Activated T-cell treated with anti-CD3 and anti-CD28 coated beads, Interleukin-2, amount 50 U/mL, for 24 hours (primary cell): ENCODE results near the gene ARPC4.

Experiments used
- DNase-seq: peaks from one replicate; pipeline ENCODE4 v3.0.0-alpha.2; 2020
- H3K27ac Mint-ChIP-seq: 2 replicates; pipeline ENCODE4 v1.8.0; 2020; ENCODE audit warnings: mild to moderate bottlenecking, mixed read lengths
- H3K27me3 Mint-ChIP-seq: 2 replicates; pipeline ENCODE4 v1.8.0; 2020; ENCODE audit warnings: mixed read lengths
- H3K36me3 Mint-ChIP-seq: 2 replicates; pipeline ENCODE4 v1.8.0; 2020; ENCODE audit warnings: low read depth, mixed read lengths
- H3K4me1 Mint-ChIP-seq: 2 replicates; pipeline ENCODE4 v1.8.0; 2020; ENCODE audit warnings: low read depth, mixed read lengths
- H3K4me3 Mint-ChIP-seq: 2 replicates; pipeline ENCODE4 v1.8.0; 2020; ENCODE audit warnings: mild to moderate bottlenecking, moderate library complexity, mixed read lengths
- H3K9me3 Mint-ChIP-seq: 2 replicates; pipeline ENCODE4 v1.8.0; 2020; ENCODE audit warnings: mixed read lengths

The ARPC4 gene

DNA sequence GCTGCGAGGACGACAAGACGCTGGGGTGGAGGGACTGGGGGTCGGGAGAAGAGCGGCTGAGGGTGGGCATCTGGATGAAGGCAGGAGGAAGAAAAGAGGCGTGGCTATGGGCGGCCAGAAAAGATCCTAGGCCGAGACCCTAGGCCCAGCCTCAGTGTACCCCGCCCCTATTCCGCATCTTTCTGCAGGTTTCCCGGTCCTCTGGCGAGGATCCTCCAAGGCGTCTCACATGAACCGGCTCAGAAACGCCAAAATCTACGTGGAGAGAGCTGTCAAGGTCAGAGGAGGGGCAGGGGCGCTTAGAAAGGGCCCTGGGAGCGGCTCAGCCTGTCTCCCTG, 17.5 kb downstream of the ARPC4 start:
- H3K36me3 Mint-ChIP-seq: peaks cover 72% of the 10 kb centered on the region
- H3K27me3 Mint-ChIP-seq: no peaks in the 10 kb centered on the region
- H3K4me1 Mint-ChIP-seq: peaks cover 41% of the 10 kb centered on the region
- no peak for DNase-seq
- peak overlapping the region; percentile 75 for H3K27ac Mint-ChIP-seq
- peak overlapping the region; percentile 39 for H3K4me3 Mint-ChIP-seq
- H3K9me3 Mint-ChIP-seq: no peaks in the 10 kb centered on the region

DNA sequence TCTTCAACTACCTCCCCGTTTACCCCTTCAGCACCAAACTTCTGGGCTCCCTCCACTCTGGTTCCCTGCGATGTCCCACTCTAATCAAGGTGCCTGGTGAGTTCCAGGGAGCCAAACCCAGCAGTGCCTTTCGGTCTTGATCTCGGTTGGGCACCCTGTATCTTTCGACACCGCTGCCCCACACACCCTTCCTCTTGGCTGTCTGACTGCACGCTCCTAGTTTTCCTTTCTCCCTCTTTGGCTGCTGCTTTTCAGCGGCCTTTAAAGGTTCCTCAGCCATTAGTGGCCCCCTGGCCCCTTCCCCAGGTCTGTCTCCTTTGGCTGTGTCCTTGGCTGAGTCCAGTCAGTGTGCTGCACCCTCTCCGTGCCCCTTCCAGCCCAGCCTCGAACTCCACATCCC, 18.0 kb downstream of the ARPC4 start:
- Mint-ChIP-seq H3K36me3 (peaks cover 68% of the 10 kb centered on the region), H3K4me1 (peaks cover 41% of the 10 kb centered on the region), H3K27me3 (no peaks in the 10 kb centered on the region), H3K4me3 (peak overlapping the region; percentile 39), H3K27ac (peak overlapping the region; percentile 75), H3K9me3 (no peaks in the 10 kb centered on the region)
- no peak for DNase-seq

DNA sequence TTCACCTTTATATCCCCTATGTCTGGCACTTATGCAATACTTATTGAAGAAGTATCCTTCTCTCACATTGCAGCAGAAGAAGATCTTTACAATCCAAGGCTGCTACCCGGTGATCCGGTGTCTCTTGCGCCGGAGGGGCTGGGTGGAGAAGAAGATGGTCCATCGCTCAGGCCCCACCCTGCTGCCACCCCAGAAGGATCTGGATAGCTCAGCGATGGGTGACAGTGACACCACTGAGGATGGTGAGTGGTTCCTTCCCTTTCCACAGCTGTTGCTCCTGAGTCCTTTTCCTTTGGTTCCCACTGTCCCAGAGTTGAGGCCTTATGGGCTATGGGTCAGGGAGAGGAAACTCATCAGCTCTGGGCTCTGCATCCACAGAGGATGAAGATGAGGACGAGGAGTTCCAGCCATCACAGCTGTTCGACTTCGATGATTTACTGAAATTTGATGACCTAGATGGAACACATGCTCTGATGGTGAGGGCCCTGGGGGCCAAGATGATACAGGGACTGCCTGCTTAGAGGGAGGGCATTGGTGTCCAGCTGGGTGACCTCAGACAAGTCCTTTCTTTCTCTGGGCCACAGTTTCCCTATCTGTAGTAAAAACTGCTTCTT, 20.1 kb downstream of the ARPC4 start:
- DNase-seq: no peak
- Mint-ChIP-seq H3K9me3 (no peaks in the 10 kb centered on the region), H3K27me3 (no peaks in the 10 kb centered on the region), H3K27ac (peak overlapping the region; percentile 26), H3K4me3 (no peak overlapping the region), H3K4me1 (peaks cover 26% of the 10 kb centered on the region), H3K36me3 (peaks cover 54% of the 10 kb centered on the region)

- no peaks in the 10 kb centered on the region for H3K9me3 Mint-ChIP-seq
- peaks cover 2% of the 10 kb centered on the region for H3K4me1 Mint-ChIP-seq
- no peak overlapping the region for H3K4me3 Mint-ChIP-seq
- no peak for DNase-seq
- no peaks in the 10 kb centered on the region for H3K27me3 Mint-ChIP-seq
- H3K36me3 Mint-ChIP-seq: peaks cover 37% of the 10 kb centered on the region
- no peak overlapping the region for H3K27ac Mint-ChIP-seq
Observed at GRCh38 chr3:9815986-9816385, 23.1 kb downstream of the ARPC4 start.

GRCh38 chr3:9817436-9817835, 24.6 kb downstream of the ARPC4 start:
- H3K4me3 Mint-ChIP-seq: no peak overlapping the region
- H3K27ac Mint-ChIP-seq: no peak overlapping the region
- H3K4me1 Mint-ChIP-seq: no peaks in the 10 kb centered on the region
- H3K36me3 Mint-ChIP-seq: peaks cover 31% of the 10 kb centered on the region
- DNase-seq: no peak
- H3K9me3 Mint-ChIP-seq: no peaks in the 10 kb centered on the region
- H3K27me3 Mint-ChIP-seq: no peaks in the 10 kb centered on the region

GRCh38 chr3:9818666-9819335, 25.9 kb downstream of the ARPC4 start:
- no peaks in the 10 kb centered on the region for H3K27me3 Mint-ChIP-seq
- no peak for DNase-seq
- no peak overlapping the region for H3K4me3 Mint-ChIP-seq
- H3K9me3 Mint-ChIP-seq: no peaks in the 10 kb centered on the region
- no peaks in the 10 kb centered on the region for H3K4me1 Mint-ChIP-seq
- H3K36me3 Mint-ChIP-seq: peaks cover 19% of the 10 kb centered on the region
- H3K27ac Mint-ChIP-seq: no peak overlapping the region

DNA sequence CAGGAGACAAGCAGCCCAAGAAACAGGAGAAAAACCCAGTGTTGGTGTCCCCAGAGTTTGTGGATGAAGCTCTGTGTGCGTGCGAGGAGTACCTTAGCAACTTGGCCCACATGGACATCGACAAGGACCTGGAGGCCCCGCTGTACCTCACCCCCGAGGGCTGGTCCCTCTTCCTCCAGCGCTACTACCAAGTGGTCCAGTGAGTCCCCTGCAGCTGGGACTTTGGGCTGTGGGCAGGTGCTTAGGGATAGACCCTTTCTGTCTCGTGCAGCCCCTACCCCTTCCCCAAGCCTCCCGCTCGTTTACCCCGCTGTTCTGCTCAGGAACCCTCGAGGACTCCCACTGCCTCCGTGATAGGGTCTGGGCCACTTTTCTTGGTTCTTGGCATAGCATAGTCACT, 27.7 kb downstream of the ARPC4 start:
- peaks cover 16% of the 10 kb centered on the region for H3K36me3 Mint-ChIP-seq
- DNase-seq: no peak
- H3K9me3 Mint-ChIP-seq: no peaks in the 10 kb centered on the region
- no peaks in the 10 kb centered on the region for H3K4me1 Mint-ChIP-seq
- H3K27me3 Mint-ChIP-seq: no peaks in the 10 kb centered on the region
- H3K4me3 Mint-ChIP-seq: no peak overlapping the region
- no peak overlapping the region for H3K27ac Mint-ChIP-seq

DNA sequence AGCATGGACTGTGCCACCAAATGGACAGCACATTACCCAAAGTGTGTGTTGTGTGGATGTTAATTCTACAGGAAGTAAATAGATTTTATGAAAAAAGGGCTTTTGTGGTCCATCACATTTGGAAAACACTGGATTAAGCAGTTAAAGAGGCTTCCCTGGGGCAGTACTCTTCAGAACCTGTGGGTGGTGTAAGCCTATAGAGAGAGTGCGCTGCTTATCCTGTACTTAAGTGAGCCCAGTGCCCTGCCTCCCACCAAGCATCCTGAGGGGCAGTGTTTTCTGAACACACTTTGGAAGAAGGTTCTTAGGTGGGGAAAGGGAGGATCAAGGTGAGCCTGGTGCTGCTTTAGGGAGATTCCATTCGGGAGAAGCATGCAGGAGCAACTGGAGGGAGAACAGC, 28.1 kb downstream of the ARPC4 start:
- DNase-seq: no peak
- H3K27ac Mint-ChIP-seq: no peak overlapping the region
- H3K4me3 Mint-ChIP-seq: no peak overlapping the region

GRCh38 chr3:9825451-9826040, 32.7 kb downstream of the ARPC4 start:
- Mint-ChIP-seq H3K9me3 (no peaks in the 10 kb centered on the region), H3K4me3 (no peak overlapping the region), H3K27ac (no peak overlapping the region), H3K27me3 (no peaks in the 10 kb centered on the region), H3K36me3 (peaks cover 34% of the 10 kb centered on the region), H3K4me1 (no peaks in the 10 kb centered on the region)
- no peak for DNase-seq

More for the DNA sequence above, 28.1 kb downstream of the ARPC4 start:
- no peaks in the 10 kb centered on the region for H3K27me3 Mint-ChIP-seq
- no peaks in the 10 kb centered on the region for H3K4me1 Mint-ChIP-seq
- H3K9me3 Mint-ChIP-seq: no peaks in the 10 kb centered on the region
- H3K36me3 Mint-ChIP-seq: peaks cover 14% of the 10 kb centered on the region

GRCh38 chr3:9826815-9827573, 34.1 kb downstream of the ARPC4 start:
- Mint-ChIP-seq H3K36me3 (peaks cover 41% of the 10 kb centered on the region), H3K4me1 (peaks cover 6% of the 10 kb centered on the region), H3K27ac (peak overlapping the region; percentile 4), H3K9me3 (no peaks in the 10 kb centered on the region), H3K4me3 (no peak overlapping the region), H3K27me3 (no peaks in the 10 kb centered on the region)
- no peak for DNase-seq

GRCh38 chr3:9828801-9829755, 36.2 kb downstream of the ARPC4 start:
- H3K36me3 Mint-ChIP-seq: peaks cover 59% of the 10 kb centered on the region
- H3K4me3 Mint-ChIP-seq: no peak overlapping the region
- H3K27me3 Mint-ChIP-seq: no peaks in the 10 kb centered on the region
- H3K27ac Mint-ChIP-seq: no peak overlapping the region
- no peak for DNase-seq
- peaks cover 6% of the 10 kb centered on the region for H3K4me1 Mint-ChIP-seq
- H3K9me3 Mint-ChIP-seq: no peaks in the 10 kb centered on the region

- Mint-ChIP-seq H3K36me3 (peaks cover 81% of the 10 kb centered on the region), H3K9me3 (no peaks in the 10 kb centered on the region), H3K4me1 (peaks cover 6% of the 10 kb centered on the region), H3K4me3 (no peak overlapping the region), H3K27ac (peak overlapping the region; percentile 48), H3K27me3 (no peaks in the 10 kb centered on the region)
- no peak for DNase-seq
Observed at GRCh38 chr3:9831253-9831652, 38.4 kb downstream of the ARPC4 start.

GRCh38 chr3:9833078-9833477, 40.2 kb downstream of the ARPC4 start:
- DNase-seq: no peak
- no peak overlapping the region for H3K4me3 Mint-ChIP-seq
- peaks cover 82% of the 10 kb centered on the region for H3K36me3 Mint-ChIP-seq
- no peak overlapping the region for H3K27ac Mint-ChIP-seq
- H3K9me3 Mint-ChIP-seq: no peaks in the 10 kb centered on the region
- H3K4me1 Mint-ChIP-seq: peaks cover 6% of the 10 kb centered on the region
- no peaks in the 10 kb centered on the region for H3K27me3 Mint-ChIP-seq
